H54 (cell line): ENCODE measurements around the gene CAV2.

Experiments
- DNase-seq: peaks from one replicate; pipeline ENCODE4 v3.0.0; 2011; ENCODE audit warnings: low spot score, mixed read lengths; ENCODE audit not compliant: insufficient read length
- FAIRE-seq: peaks from 3 replicates; lab custom pipeline; 2011; peaks lifted over from hg19 to GRCh38; lab: Jason Lieb, UNC
- POLR2A ChIP-seq: IDR thresholded peaks from 2 replicates; pipeline ENCODE4 v1.6.1; 2011; ENCODE audit warnings: low read depth, mild to moderate bottlenecking, low read length

Gene CAV2, protein sequence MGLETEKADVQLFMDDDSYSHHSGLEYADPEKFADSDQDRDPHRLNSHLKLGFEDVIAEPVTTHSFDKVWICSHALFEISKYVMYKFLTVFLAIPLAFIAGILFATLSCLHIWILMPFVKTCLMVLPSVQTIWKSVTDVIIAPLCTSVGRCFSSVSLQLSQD

DNA sequence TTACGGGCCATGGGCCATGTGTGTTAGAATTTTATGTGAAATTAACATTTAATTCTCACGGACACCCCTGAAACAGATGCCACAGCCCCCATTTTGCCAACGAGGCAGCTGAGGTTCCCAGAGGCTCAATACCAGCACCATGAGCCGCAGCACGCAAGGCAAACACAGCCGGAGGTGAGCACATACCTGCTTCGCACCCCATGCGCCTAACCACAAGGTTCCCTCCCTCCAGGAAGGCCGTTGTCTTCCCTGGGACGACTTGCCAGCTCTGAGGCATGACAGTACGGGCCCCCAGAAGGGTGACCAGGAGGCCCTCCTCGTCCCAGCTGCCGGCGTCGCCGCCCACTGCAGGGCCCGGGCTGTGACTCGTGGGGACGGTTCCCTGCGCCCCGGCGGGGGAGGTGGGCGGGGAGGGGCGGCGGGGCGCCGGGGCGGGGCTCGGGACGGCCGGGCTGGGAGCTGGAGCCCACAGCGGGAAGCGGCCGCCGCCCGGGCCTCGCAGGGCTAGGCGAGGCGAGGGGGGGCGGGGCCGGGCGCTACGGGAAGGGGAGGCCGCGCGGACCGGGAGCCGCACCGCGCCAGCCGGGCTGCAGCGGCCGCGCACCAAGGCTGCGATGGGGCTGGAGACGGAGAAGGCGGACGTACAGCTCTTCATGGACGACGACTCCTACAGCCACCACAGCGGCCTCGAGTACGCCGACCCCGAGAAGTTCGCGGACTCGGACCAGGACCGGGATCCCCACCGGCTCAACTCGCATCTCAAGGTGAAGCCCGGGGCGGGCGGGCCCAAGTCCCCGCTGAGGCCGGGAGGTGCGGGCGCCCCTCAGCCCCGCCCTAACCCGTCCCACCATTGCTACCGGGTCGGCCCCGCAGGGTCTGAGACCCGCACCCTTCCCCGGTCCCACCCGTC, at the start of gene CAV2:
Gene CAV2, plus strand, starts transcription at position 571 of the 910 bp plus-strand sequence. Its CDS starts 44 bp downstream, at position 615.
- peak; percentile 61 for DNase-seq
- peak; percentile 78 for TF ChIP-seq POLR2A

DNA sequence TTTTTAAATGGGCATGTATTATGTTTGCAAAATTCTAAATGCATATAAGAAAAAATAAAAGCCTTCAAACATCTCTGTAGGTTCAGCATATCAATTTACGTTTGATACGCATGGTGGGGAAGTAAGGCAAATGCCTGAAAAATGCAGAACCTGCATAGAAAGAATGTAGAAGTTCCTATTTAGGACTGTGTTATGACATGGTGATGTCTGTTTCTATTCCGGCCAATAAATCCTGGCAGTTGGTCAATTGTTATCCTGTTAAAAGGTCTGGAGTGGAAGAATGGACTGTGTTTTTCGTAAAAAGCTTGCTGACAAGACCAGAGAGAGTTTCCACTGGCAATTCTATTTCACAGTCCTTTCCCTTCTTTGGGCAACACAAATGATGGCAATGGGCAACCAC, 49.6 kb upstream of the CAV2 start:
- no peak for TF ChIP-seq POLR2A
- no peak for FAIRE-seq
- DNase-seq = no peak

More for the DNA sequence above, at the start of gene CAV2:
- FAIRE-seq = no peak

- no peak for TF ChIP-seq POLR2A
- no peak for FAIRE-seq
- no peak for DNase-seq
These were observed 47.4 kb upstream of the CAV2 start for GRCh38 chr7:116451957-116452729.

- no peak for DNase-seq
- no peak for FAIRE-seq
- no peak for TF ChIP-seq POLR2A
These were observed 45.2 kb upstream of the CAV2 start for GRCh38 chr7:116454377-116454776.

- FAIRE-seq = peak; percentile 55
- TF ChIP-seq POLR2A = no peak
- DNase-seq = no peak
These were observed 44.5 kb upstream of the CAV2 start for GRCh38 chr7:116455009-116455408.

DNA sequence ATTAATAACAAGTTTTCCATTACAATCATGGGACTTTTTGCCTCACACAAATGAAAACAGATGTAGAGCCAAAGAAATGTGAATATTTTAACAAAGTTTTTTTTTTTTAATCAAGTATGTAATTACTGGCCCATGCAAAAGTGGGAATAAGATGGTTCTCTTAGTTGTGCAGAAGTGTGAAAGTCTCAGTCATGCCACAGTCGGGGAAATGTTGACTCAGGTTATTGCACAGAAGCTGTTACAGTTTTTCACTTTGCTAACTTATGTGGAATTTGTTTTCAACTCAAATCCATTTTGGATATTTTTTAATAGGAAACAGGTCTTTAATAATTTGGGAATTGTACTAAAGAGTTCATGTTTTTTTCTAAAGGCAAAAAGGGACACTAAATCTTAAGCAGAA, 44.0 kb upstream of the CAV2 start:
- no peak for TF ChIP-seq POLR2A
- DNase-seq (no peak), FAIRE-seq (no peak)

DNA sequence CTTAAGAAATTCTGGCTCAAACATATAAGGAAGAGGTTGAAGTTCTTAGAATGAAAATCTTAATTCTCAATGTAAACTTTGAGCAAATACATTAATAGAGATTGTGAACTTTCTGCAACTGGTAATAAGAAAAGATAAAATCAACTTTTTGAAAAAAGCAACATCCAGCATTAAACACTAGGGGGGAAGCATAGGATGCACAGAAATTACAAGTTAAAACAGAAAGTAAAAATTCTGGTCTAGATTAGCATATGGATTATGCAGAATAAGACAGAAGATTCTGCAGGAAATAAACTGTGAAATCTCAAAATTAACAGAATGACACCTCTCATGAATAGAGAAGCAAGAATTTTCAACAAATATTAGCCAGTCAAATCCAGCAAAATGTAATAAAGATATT, 38.0 kb upstream of the CAV2 start:
- no peak for DNase-seq
- TF ChIP-seq POLR2A = no peak
- FAIRE-seq = no peak

GRCh38 chr7:116463956-116464355, 35.6 kb upstream of the CAV2 start:
- FAIRE-seq (no peak), DNase-seq (no peak)
- TF ChIP-seq POLR2A = no peak

DNA sequence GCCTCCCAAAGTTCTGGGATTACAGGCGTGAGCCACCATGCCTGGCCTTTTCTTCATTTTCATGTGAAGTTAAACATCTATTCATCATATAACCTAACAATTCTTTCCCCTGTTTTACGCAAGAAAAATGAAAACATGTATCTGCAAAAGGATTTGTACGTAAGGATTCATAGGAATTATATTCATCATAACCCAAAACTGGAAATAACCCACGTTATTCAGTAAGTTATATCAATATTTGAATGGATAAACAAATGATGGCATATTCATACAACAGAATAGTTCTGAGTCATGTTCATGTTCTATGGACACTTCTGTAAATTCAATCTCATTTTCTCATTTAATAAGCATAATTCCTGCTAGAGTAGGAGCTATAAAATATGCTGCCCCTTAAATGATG, 35.2 kb upstream of the CAV2 start:
- DNase-seq = no peak
- no peak for FAIRE-seq
- no peak for TF ChIP-seq POLR2A

GRCh38 chr7:116465125-116465524, 34.4 kb upstream of the CAV2 start:
- DNase-seq (no peak), FAIRE-seq (no peak)
- TF ChIP-seq POLR2A = no peak

GRCh38 chr7:116468534-116468933, 31.0 kb upstream of the CAV2 start:
- no peak for TF ChIP-seq POLR2A
- DNase-seq (no peak), FAIRE-seq (no peak)

DNA sequence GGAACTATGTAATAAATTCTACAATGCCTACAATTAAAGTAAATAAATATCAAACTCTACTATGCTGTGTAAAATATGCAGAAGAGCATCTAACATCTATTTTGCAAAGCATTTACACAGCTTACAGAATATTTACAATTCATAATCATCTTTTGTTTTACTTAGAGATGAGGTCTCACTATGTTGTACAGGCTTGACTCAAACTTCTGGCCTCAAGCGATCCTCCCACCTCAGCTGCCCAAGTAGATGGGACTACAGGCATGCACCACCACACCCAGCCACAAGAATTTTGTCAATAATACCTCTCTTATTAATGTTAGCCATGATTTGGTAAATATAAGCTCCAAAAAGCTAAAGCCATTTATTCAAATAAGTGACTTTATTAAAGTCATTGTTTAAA, 21.9 kb upstream of the CAV2 start:
- FAIRE-seq (peak; percentile 58), DNase-seq (no peak)
- TF ChIP-seq POLR2A = no peak

DNA sequence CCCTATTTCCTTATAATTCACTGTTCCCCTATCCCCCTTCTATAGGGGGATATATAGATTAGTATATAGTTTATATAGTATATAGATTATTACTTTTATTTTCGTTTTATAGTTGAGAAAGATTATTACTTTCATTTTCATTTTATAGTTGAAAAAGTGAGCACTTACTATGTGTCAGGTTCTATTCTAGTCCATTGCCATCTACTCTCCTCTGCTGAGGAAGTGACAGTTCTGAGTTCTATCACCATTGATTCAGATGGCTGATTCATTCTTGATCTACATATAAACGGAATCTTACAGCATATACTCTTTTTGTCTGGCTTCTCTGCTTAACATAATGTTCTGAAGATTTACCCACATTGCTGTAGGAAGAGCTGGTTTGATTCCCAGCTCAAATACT, 20.7 kb upstream of the CAV2 start:
- FAIRE-seq (peak; percentile 86), DNase-seq (no peak)
- TF ChIP-seq POLR2A = no peak
